OCI-LY1 (cell line): Measurements from ENCODE around the gene LNPK.

Experiments
- H2AFZ ChIP-seq: fragments of 200-600 bp; sonication (generic), shearing (Covaris generic); 2 replicates; pipeline ENCODE4 v1.6.0; 2014; ENCODE audit warnings: antibody characterized with exemption, mild to moderate bottlenecking, low read length
- H3F3A ChIP-seq: fragments of 200-600 bp; sonication (generic), shearing (Covaris generic); 2 replicates; pipeline ENCODE4 v1.6.0; 2014; ENCODE audit warnings: mild to moderate bottlenecking, antibody characterized with exemption, low read length, moderate library complexity; ENCODE audit not compliant: insufficient read depth
- H3K27ac ChIP-seq: fragments of 200-600 bp; sonication (generic); 2 replicates; pipeline ENCODE4 v1.5.1; 2014; ENCODE audit warnings: low read length, mixed run types, mild to moderate bottlenecking, low read depth; ENCODE audit not compliant: poor library complexity, severe bottlenecking
- H3K27me3 ChIP-seq: fragments of 200-600 bp; sonication (generic); 2 replicates; pipeline ENCODE4 v1.6.0; 2014; ENCODE audit warnings: antibody characterized with exemption, mild to moderate bottlenecking, low read length, moderate library complexity; ENCODE audit not compliant: insufficient read depth
- H3K36me3 ChIP-seq: fragments of 200-600 bp; sonication (generic); 2 replicates; pipeline ENCODE4 v1.6.1; 2014; ENCODE audit warnings: mild to moderate bottlenecking, antibody characterized with exemption, low read length, moderate library complexity, mixed read lengths; ENCODE audit not compliant: insufficient read depth
- H3K4me1 ChIP-seq: fragments of 200-600 bp; sonication (generic); 2 replicates; pipeline ENCODE4 v1.5.1; 2014; ENCODE audit warnings: mild to moderate bottlenecking, low read length, moderate library complexity; ENCODE audit not compliant: insufficient read depth, severe bottlenecking
- H3K4me2 ChIP-seq: fragments of 200-600 bp; sonication (generic), shearing (Covaris generic); 2 replicates; pipeline ENCODE4 v1.6.1; 2014; ENCODE audit warnings: low read length
- H3K4me3 ChIP-seq: fragments of 200-600 bp; sonication (generic); 2 replicates; pipeline ENCODE4 v1.5.1; 2014; ENCODE audit warnings: low read length, low read depth, mild to moderate bottlenecking, mixed read lengths; ENCODE audit not compliant: poor library complexity, severe bottlenecking
- H3K79me2 ChIP-seq: fragments of 200-600 bp; shearing (Covaris generic); 2 replicates; pipeline ENCODE4 v1.6.1; 2016; ENCODE audit warnings: mixed run types, low read length, mixed read lengths; ENCODE audit not compliant: insufficient read depth
- H3K9ac ChIP-seq: fragments of 200-600 bp; sonication (generic), shearing (Covaris generic); 2 replicates; pipeline ENCODE4 v1.6.1; 2014; ENCODE audit warnings: mild to moderate bottlenecking, low read length, mixed read lengths
- H3K9me2 ChIP-seq: fragments of 200-600 bp; sonication (generic), shearing (Covaris generic); 2 replicates; pipeline ENCODE4 v1.6.1; 2014; ENCODE audit warnings: low read depth, mild to moderate bottlenecking, low read length, mixed read lengths
- H3K9me3 ChIP-seq: fragments of 200-600 bp; shearing (Covaris generic); 2 replicates; pipeline ENCODE4 v1.6.1; 2014; ENCODE audit warnings: low read length, mixed read lengths
- H4K20me1 ChIP-seq: fragments of 200-600 bp; sonication (generic), shearing (Covaris generic); 2 replicates; pipeline ENCODE4 v1.6.0; 2016; ENCODE audit warnings: mild to moderate bottlenecking, low read length; ENCODE audit not compliant: insufficient read depth
- EZH2 ChIP-seq: fragments of 200-600 bp; sonication (generic), shearing (Covaris generic); IDR thresholded peaks from 2 replicates; pipeline ENCODE4 v1.8.0; 2017; ENCODE audit warnings: borderline replicate concordance, mixed run types, mild to moderate bottlenecking, antibody characterized with exemption, low read length, moderate library complexity, mixed read lengths
- TF ChIP-seq, protein P1 (sequence below): fragments of 200-600 bp; sonication (generic), shearing (Covaris generic); IDR thresholded peaks from 2 replicates; pipeline ENCODE4 v1.5.1; 2017; ENCODE audit warnings: mild to moderate bottlenecking, antibody characterized with exemption, low read length, moderate library complexity, mixed read lengths

The LNPK gene

DNA sequence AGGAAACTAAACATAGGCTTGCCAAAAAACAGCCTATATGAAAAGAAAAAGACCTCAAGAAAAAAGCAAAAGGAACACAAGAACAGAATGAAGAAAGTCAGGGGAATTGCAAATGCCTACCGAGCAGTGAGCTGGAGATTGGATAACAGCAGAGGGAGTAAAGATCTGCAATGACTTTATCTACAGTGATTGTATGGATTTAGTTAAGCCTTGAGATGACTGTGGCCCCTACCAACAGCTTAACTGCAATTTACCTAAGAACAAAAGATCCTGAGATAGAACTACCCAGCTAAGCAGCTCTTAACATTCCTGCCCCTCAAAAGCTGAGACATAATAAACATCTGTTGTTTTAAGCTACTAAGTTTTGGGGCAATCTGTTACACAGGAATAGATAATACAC is 20.5 kb downstream of the LNPK start:
- Histone ChIP-seq H3K4me2 (no peak overlapping the region), H3K4me1 (no peaks in the 10 kb centered on the region), H3K27me3 (no peaks in the 10 kb centered on the region), H4K20me1 (no peaks in the 10 kb centered on the region), H3K9me3 (no peaks in the 10 kb centered on the region), H3K79me2 (no peaks in the 10 kb centered on the region), H3K4me3 (no peak overlapping the region), H3K9me2 (no peaks in the 10 kb centered on the region), H3K9ac (no peak overlapping the region), H3F3A (no peaks in the 10 kb centered on the region), H2AFZ (no peak overlapping the region), H3K27ac (no peak overlapping the region), H3K36me3 (peaks cover 27% of the 10 kb centered on the region)
- TF ChIP-seq EZH2: no peak
- TF ChIP-seq, protein P1, sequence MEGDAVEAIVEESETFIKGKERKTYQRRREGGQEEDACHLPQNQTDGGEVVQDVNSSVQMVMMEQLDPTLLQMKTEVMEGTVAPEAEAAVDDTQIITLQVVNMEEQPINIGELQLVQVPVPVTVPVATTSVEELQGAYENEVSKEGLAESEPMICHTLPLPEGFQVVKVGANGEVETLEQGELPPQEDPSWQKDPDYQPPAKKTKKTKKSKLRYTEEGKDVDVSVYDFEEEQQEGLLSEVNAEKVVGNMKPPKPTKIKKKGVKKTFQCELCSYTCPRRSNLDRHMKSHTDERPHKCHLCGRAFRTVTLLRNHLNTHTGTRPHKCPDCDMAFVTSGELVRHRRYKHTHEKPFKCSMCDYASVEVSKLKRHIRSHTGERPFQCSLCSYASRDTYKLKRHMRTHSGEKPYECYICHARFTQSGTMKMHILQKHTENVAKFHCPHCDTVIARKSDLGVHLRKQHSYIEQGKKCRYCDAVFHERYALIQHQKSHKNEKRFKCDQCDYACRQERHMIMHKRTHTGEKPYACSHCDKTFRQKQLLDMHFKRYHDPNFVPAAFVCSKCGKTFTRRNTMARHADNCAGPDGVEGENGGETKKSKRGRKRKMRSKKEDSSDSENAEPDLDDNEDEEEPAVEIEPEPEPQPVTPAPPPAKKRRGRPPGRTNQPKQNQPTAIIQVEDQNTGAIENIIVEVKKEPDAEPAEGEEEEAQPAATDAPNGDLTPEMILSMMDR: no peak

DNA sequence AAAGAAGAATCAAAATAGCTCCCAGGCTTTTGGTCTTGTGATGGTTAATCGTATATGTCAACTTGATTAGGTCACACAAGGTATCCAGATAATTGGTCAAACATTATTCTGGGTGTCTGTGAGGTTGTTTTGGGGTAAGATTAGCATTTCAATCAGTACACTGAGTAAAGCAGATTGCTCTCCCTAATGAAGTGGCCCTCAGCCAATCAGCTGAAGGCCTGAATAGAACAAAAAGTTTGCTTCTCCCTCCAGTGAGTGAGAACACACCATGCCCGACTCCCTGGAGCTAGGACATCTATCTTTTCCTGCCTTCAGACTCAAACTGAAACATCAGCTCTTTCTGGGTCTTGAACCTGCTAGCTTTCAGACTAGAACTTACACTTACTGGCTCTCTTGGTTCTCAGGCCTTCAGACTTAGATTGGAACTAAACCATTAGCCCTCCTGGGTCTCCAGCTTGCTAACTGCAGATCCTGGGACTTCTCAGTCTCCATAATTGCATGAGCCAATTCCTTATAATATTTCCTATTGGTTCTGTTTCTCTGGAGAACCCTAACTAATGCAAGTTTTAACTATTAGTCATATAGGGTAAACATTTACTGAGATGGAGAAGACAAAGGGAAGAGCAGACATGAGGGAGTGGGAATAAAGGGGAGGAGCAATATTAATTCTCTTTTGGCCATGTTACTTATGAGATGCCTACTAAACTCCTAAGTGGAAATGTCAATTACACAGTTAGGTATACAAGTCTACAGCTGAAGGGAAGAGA is 25.5 kb downstream of the LNPK start:
- H3K4me2 ChIP-seq: no peak overlapping the region
- no peaks in the 10 kb centered on the region for H3K4me1 ChIP-seq
- TF ChIP-seq, protein P1: no peak
- no peak for TF ChIP-seq EZH2
- H3K9ac ChIP-seq: no peak overlapping the region
- H3K79me2 ChIP-seq: no peaks in the 10 kb centered on the region
- no peaks in the 10 kb centered on the region for H3K27me3 ChIP-seq
- H3K4me3 ChIP-seq: no peak overlapping the region
- H3F3A ChIP-seq: no peaks in the 10 kb centered on the region
- no peak overlapping the region for H2AFZ ChIP-seq
- no peak overlapping the region for H3K27ac ChIP-seq
- H3K9me3 ChIP-seq: no peaks in the 10 kb centered on the region; the same call in 1 of the 2 replicates
- H3K9me2 ChIP-seq: no peaks in the 10 kb centered on the region
- no peaks in the 10 kb centered on the region for H4K20me1 ChIP-seq
- peaks cover 39% of the 10 kb centered on the region for H3K36me3 ChIP-seq

DNA sequence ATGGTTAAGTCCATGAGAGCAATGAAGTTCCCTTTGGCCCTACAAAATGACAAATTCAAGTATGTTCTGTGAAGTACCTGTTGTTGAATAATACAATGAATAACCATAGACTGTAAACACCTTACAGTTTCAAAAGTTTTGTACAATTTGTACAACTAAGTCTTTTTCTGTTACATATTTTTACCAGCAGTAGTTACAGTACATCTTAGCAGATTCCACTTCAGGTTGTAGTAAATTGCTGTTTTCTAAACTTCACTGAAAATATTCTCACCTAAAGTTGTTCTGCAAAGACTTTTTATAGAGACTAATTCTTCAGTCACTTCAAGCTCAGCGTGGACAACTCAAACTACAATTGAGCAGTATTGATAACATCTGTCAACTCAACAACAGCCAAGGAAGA is 28.7 kb downstream of the LNPK start:
- Histone ChIP-seq H4K20me1 (no peaks in the 10 kb centered on the region), H3K9me3 (no peaks in the 10 kb centered on the region; the same call in 1 of the 2 replicates), H3K36me3 (peaks cover 36% of the 10 kb centered on the region), H3K27me3 (no peaks in the 10 kb centered on the region), H3K4me1 (no peaks in the 10 kb centered on the region), H2AFZ (no peak overlapping the region), H3K4me2 (no peak overlapping the region), H3K27ac (no peak overlapping the region), H3F3A (no peaks in the 10 kb centered on the region), H3K79me2 (no peaks in the 10 kb centered on the region), H3K9ac (no peak overlapping the region), H3K9me2 (no peaks in the 10 kb centered on the region), H3K4me3 (no peak overlapping the region)
- TF ChIP-seq, protein P1: no peak
- no peak for TF ChIP-seq EZH2
